Activated CD8-positive, alpha-beta T cell treated with anti-CD3 and anti-CD28 coated beads for 36 hours (primary cell): ENCODE results near the gene AIFM3. TPM values are rescaled to one million over a fixed set of nuclear protein-coding genes. Genes with fewer than 3 reads are reported as not detected.
A peak's percentile ranks its signal among the peaks of the same experiment; 100 is the strongest.

ENCODE experiments used
- ATAC-seq: fragments of 200-7000 bp; cut with Tn5 transposase; one replicate; pipeline ENCODE4 v1.10.0; 2021; ENCODE audit warnings: mild to moderate bottlenecking, moderate library complexity
- CTCF ChIA-PET: fragments of 350-600 bp; sonication (Branson Sonifier 250); formaldehyde crosslinking; loops from one replicate; lab custom pipeline; 2021; ENCODE audit warnings: antibody characterized with exemption; lab: Charles Lee
- POLR2A ChIA-PET: fragments of 350-600 bp; sonication (Branson Sonifier 250); formaldehyde crosslinking; loops from one replicate; lab custom pipeline; 2021; ENCODE audit warnings: antibody characterized with exemption; lab: Charles Lee
- DNase-seq: peaks from one replicate; pipeline ENCODE4 v3.0.0-alpha.2; 2020
- H3K27ac Mint-ChIP-seq: one replicate; pipeline ENCODE4 v1.8.0; 2021; ENCODE audit warnings: mild to moderate bottlenecking, mixed read lengths
- H3K27me3 Mint-ChIP-seq: one replicate; pipeline ENCODE4 v1.8.0; 2021; ENCODE audit warnings: mixed read lengths
- H3K36me3 Mint-ChIP-seq: one replicate; pipeline ENCODE4 v1.8.0; 2021; ENCODE audit warnings: low read depth, mixed read lengths
- H3K4me1 Mint-ChIP-seq: one replicate; pipeline ENCODE4 v1.8.0; 2021; ENCODE audit warnings: low read depth, mixed read lengths
- H3K4me3 Mint-ChIP-seq: one replicate; pipeline ENCODE4 v1.8.0; 2021; ENCODE audit warnings: mild to moderate bottlenecking, moderate library complexity, mixed read lengths
- H3K9me3 Mint-ChIP-seq: one replicate; pipeline ENCODE4 v1.8.0; 2021; ENCODE audit warnings: mixed read lengths
- intact Hi-C: fragments of 100-400 bp; cut with micrococcal nuclease; formaldehyde crosslinking; loops from one replicate; pipeline ENCODE4 v1.10.0; 2022
- total RNA-seq, 2 experiments: library from RNA; stranded (reverse); gene quantifications; one replicate each; pipeline ENCODE4 v1.2.3, GENCODE V29; 2021
- TF ChIP-seq, protein P1 (sequence below): fragments of 200-600 bp; IDR thresholded peaks from one replicate; pipeline ENCODE4 v1.8.0; 2022; ENCODE audit warnings: antibody characterized with exemption, mild to moderate bottlenecking

The AIFM3 gene
- total RNA-seq, 2 experiments from 2014 or later = 0.25 to 0.40 TPM

GRCh38 chr22:21010426-21011113 lies 43.5 kb downstream of the AIFM3 start:
- TF ChIP-seq, protein P1, sequence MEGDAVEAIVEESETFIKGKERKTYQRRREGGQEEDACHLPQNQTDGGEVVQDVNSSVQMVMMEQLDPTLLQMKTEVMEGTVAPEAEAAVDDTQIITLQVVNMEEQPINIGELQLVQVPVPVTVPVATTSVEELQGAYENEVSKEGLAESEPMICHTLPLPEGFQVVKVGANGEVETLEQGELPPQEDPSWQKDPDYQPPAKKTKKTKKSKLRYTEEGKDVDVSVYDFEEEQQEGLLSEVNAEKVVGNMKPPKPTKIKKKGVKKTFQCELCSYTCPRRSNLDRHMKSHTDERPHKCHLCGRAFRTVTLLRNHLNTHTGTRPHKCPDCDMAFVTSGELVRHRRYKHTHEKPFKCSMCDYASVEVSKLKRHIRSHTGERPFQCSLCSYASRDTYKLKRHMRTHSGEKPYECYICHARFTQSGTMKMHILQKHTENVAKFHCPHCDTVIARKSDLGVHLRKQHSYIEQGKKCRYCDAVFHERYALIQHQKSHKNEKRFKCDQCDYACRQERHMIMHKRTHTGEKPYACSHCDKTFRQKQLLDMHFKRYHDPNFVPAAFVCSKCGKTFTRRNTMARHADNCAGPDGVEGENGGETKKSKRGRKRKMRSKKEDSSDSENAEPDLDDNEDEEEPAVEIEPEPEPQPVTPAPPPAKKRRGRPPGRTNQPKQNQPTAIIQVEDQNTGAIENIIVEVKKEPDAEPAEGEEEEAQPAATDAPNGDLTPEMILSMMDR = no peak
- POLR2A ChIA-PET = interaction anchor here (1.5 kb wide), 1 partner anchor 9 kb away, joined by 4 read pairs; no protein-coding TSS in a partner anchor
- intact Hi-C loops = no loop called here

DNA sequence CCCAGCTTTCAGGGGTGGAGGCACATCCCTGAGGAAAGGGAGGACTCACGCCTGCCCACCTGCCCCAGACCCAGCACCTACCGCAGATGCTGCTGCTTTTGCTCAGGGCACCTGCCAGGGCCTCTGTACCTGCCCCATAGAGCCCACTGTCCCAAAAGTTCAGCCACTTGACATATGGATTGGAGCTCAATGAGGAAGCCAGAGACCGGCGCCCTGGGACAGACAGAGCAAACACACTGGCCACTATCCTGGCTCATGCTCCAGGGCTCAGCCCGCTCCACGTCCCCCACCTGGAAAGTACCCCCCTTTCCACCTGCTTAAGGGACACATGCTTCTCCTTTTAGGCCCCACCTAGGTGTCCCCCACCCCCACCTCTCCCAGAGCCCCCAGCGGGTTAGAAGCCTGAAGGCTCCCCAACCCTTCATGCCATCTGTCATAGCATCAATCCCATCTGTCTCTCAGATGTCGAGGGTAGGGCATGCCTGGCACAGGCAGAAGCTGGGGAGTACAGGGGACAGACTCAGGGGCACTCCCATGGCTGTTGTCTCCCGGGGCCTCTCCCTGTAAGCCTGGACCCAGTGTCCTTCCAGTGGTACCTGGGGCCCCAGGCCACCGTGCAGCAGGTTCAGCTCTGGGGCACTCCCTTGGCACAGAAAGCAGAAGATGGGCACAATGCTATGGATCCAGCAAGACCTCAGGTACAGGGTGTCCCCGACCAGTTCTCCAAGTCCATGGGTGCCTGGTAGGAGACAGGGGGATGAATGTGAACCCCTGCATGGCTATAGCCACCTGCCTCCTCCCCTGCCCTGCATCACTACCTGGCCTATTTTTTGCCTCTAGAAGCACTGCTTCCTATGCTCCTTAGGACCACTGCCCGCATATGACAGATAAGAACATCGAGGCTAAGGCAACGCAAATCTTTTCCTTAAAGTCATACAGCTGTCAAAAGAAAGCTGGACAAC lies 45.7 kb downstream of the AIFM3 start:
- no peak overlapping the region for H3K27ac Mint-ChIP-seq
- no peaks in the 10 kb centered on the region for H3K9me3 Mint-ChIP-seq
- POLR2A ChIA-PET = interaction anchor here (1.5 kb wide), 1 partner anchor 10 kb away, joined by 13 read pairs; the partner anchor contains the start of gene THAP7
- no peaks in the 10 kb centered on the region for H3K36me3 Mint-ChIP-seq
- DNase-seq (no peak), ATAC-seq (no peak)
- H3K4me3 Mint-ChIP-seq = peak overlapping the region; percentile 73
- intact Hi-C loops = no loop called here
- CTCF ChIA-PET = interaction anchor here (1.0 to 1.5 kb wide), 2 partner anchors 8 to 9 kb away, joined by 4 to 5 read pairs; no protein-coding TSS in a partner anchor
- no peaks in the 10 kb centered on the region for H3K27me3 Mint-ChIP-seq
- peaks cover 19% of the 10 kb centered on the region for H3K4me1 Mint-ChIP-seq
- TF ChIP-seq, protein P1 = no peak

More at GRCh38 chr22:21010426-21011113, 43.5 kb downstream of the AIFM3 start:
- peaks cover 18% of the 10 kb centered on the region for H3K4me1 Mint-ChIP-seq
- no peak for DNase-seq
- ATAC-seq = no peak
- CTCF ChIA-PET = interaction anchor here (1.2 kb wide), 1 partner anchor 89 kb away, joined by 3 read pairs; no protein-coding TSS in a partner anchor
- no peaks in the 10 kb centered on the region for H3K36me3 Mint-ChIP-seq
- H3K27ac Mint-ChIP-seq = no peak overlapping the region
- H3K27me3 Mint-ChIP-seq = no peaks in the 10 kb centered on the region
- no peaks in the 10 kb centered on the region for H3K9me3 Mint-ChIP-seq
- H3K4me3 Mint-ChIP-seq = no peak overlapping the region

DNA sequence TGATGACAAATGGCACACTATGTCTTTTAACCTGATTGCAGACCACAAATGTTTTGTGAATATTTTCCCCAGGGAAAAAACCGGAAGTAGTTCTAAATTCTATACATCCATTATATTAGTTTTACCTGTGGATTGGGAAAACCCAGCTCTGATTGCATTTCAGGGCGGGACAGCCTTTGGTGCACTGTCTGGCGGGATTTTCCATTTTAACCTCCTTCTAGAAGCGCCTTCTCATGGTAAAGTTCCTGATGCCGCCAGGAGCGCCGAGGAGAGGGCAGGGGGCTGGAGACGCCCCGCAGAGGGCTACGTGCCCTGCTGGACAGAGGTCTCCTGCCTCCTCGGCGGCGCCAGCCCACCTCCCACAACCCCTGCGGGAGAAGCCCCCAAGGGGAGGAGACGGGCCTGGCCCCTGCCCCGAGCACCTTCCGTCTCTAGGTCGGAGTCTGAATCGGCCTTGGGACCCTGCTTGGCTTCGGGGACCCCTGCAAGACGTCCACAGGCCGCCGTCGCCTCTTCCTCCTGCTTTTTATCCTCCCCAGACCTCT lies 46.7 kb downstream of the AIFM3 start:
- POLR2A ChIA-PET = interaction anchor here (0.9 to 1.5 kb wide), 2 partner anchors 11 to 32 kb away, joined by 4 to 13 read pairs; partner anchors contain the start of gene THAP7

GRCh38 chr22:21014202-21014725 lies 47.2 kb downstream of the AIFM3 start:
- POLR2A ChIA-PET = interaction anchor here (0.9 to 1.3 kb wide), 2 partner anchors 15 to 33 kb away, joined by 3 to 4 read pairs; no protein-coding TSS in a partner anchor

More for the DNA sequence above, 46.7 kb downstream of the AIFM3 start:
- peak overlapping the region; percentile 75 for H3K27ac Mint-ChIP-seq
- H3K4me1 Mint-ChIP-seq = peaks cover 19% of the 10 kb centered on the region
- intact Hi-C loops = no loop called here
- TF ChIP-seq, protein P1 = no peak
- H3K9me3 Mint-ChIP-seq = no peaks in the 10 kb centered on the region
- H3K36me3 Mint-ChIP-seq = no peaks in the 10 kb centered on the region
- ATAC-seq (no peak), DNase-seq (no peak)
- H3K4me3 Mint-ChIP-seq = peak overlapping the region; percentile 73
- CTCF ChIA-PET = interaction anchor here (1.0 kb wide), 1 partner anchor 10 kb away, joined by 5 read pairs; no protein-coding TSS in a partner anchor
- no peaks in the 10 kb centered on the region for H3K27me3 Mint-ChIP-seq

More at GRCh38 chr22:21014202-21014725, 47.2 kb downstream of the AIFM3 start:
- Mint-ChIP-seq H3K4me3 (peak overlapping the region; percentile 73), H3K36me3 (no peaks in the 10 kb centered on the region), H3K4me1 (peaks cover 19% of the 10 kb centered on the region), H3K27ac (peak overlapping the region; percentile 75), H3K27me3 (no peaks in the 10 kb centered on the region), H3K9me3 (no peaks in the 10 kb centered on the region)
- DNase-seq (peak; percentile 94), ATAC-seq (peak; percentile 97)
- TF ChIP-seq, protein P1 = no peak
- CTCF ChIA-PET = interaction anchor here (1.0 kb wide), 1 partner anchor 11 kb away, joined by 5 read pairs; no protein-coding TSS in a partner anchor
- intact Hi-C loops = no loop called here
